Mucosa of stomach (tissue), 1 donor: ENCODE data around the gene PIPOX.

Experiments used
- H3K27me3 ChIP-seq: one replicate; pipeline ENCODE4 v1.7.0; 2013; ENCODE audit warnings: mild to moderate bottlenecking, low read length; ENCODE audit not compliant: control insufficient read depth, insufficient read depth
- H3K36me3 ChIP-seq: one replicate; pipeline ENCODE4 v1.7.0; 2013; ENCODE audit warnings: low read length; ENCODE audit not compliant: control insufficient read depth, insufficient read depth
- H3K4me1 ChIP-seq: one replicate; pipeline ENCODE4 v1.7.0; 2013; ENCODE audit warnings: mild to moderate bottlenecking, low read length; ENCODE audit not compliant: control insufficient read depth, insufficient read depth
- H3K4me3 ChIP-seq: one replicate; pipeline ENCODE4 v1.7.0; 2013; ENCODE audit warnings: low read length
- H3K9ac ChIP-seq: one replicate; pipeline ENCODE4 v1.7.0; 2013; ENCODE audit warnings: mild to moderate bottlenecking, low read length, moderate library complexity
- H3K9me3 ChIP-seq: one replicate; pipeline ENCODE4 v1.7.0; 2013; ENCODE audit warnings: mild to moderate bottlenecking, low read length, moderate library complexity; ENCODE audit not compliant: control insufficient read depth
- donor health status: Pancreatic carcinoma.

Gene PIPOX

DNA sequence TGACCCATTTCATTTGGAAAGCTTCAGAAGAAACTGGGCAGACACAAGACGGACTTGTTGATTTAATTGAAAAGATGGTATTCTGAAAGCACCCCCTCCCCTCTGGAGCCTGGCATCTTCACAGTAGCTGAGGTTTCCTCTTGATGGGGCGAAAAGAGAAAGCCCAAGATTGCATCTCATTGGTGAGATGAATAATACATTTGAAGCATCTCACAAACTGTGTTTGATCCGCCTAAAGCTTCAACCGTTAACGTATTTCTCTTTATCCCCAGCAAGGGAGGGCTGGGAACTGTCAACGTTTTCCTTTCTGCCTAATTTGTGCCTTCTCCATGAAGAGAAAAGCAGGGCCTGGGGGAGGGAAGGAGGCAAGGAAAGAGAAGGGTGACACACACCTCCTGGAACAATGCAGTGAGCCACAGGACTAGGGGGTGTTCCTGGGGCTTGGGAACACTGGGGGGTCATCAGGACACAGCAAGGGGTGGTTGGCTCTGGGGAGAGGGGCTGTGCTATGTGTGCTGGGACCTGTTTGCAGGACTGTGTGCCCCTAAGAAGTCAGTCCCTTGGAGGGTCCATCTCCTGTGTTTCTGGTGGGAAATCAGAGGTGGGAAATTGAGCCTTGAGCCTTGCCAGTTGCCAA is 18.5 kb upstream of the PIPOX start:
- H3K27me3 ChIP-seq = peaks cover 29% of the 10 kb centered on the region
- no peaks in the 10 kb centered on the region for H3K4me1 ChIP-seq
- no peaks in the 10 kb centered on the region for H3K36me3 ChIP-seq
- H3K9me3 ChIP-seq = no peaks in the 10 kb centered on the region
- H3K4me3 ChIP-seq = no peak overlapping the region
- no peak overlapping the region for H3K9ac ChIP-seq

- Histone ChIP-seq H3K9ac (no peak overlapping the region), H3K36me3 (no peaks in the 10 kb centered on the region), H3K27me3 (peaks cover 16% of the 10 kb centered on the region), H3K4me1 (no peaks in the 10 kb centered on the region), H3K9me3 (no peaks in the 10 kb centered on the region), H3K4me3 (no peak overlapping the region)
These were observed 11.5 kb upstream of the PIPOX start for GRCh38 chr17:29031488-29031887.

GRCh38 chr17:29032013-29032856 is 10.7 kb upstream of the PIPOX start:
- Histone ChIP-seq H3K9me3 (no peaks in the 10 kb centered on the region), H3K4me3 (no peak overlapping the region), H3K36me3 (no peaks in the 10 kb centered on the region), H3K9ac (no peak overlapping the region), H3K27me3 (peaks cover 16% of the 10 kb centered on the region), H3K4me1 (no peaks in the 10 kb centered on the region)

- Histone ChIP-seq H3K4me3 (no peak overlapping the region), H3K9me3 (no peaks in the 10 kb centered on the region), H3K9ac (no peak overlapping the region), H3K4me1 (no peaks in the 10 kb centered on the region), H3K36me3 (no peaks in the 10 kb centered on the region), H3K27me3 (peaks cover 18% of the 10 kb centered on the region)
These were observed 10.1 kb upstream of the PIPOX start for GRCh38 chr17:29032857-29033197.

- Histone ChIP-seq H3K4me3 (no peak overlapping the region), H3K36me3 (no peaks in the 10 kb centered on the region), H3K9me3 (no peaks in the 10 kb centered on the region), H3K4me1 (no peaks in the 10 kb centered on the region), H3K9ac (no peak overlapping the region), H3K27me3 (peaks cover 20% of the 10 kb centered on the region)
These were observed 8.4 kb upstream of the PIPOX start for GRCh38 chr17:29034510-29034909.

DNA sequence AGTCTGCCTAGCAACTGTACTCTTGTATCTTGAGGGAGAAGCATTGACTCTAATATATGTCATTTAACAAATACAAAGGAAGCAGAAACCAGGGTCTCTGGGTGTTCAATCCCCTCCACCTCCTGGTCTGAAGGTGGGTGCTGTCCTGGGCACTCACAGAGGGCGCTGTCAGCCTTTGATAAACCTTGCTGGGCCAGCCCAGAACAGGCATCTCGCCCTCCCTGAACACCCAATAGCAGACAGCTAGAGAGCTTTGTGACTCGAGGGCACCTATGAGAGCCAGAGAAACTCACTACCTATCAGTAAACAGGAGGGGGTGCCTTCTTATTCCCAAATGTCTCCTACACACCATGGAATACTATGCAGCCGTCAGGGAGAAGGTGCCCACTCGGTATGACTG is 6.4 kb upstream of the PIPOX start:
- H3K4me1 ChIP-seq = no peaks in the 10 kb centered on the region
- no peaks in the 10 kb centered on the region for H3K9me3 ChIP-seq
- H3K9ac ChIP-seq = no peak overlapping the region
- H3K4me3 ChIP-seq = no peak overlapping the region
- H3K36me3 ChIP-seq = no peaks in the 10 kb centered on the region
- peaks cover 19% of the 10 kb centered on the region for H3K27me3 ChIP-seq

DNA sequence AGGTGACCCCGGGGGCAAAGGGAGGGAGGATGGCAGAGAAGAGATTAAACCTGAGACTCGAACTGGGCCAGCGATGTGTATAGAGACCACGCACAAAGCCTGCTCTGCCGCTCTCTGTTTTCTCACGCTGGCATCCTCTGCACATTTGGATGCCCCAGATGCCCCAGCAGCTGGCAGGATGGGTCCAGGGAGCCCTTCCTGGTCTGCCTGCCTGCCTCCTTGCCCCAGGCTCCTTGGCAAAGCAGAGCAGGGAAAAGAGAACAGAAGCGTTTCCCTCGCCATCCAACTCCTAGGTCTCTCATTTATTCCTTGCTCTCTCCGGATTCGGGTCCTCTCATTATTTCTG is 5.2 kb upstream of the PIPOX start:
- Histone ChIP-seq H3K4me3 (no peak overlapping the region), H3K4me1 (peaks cover 2% of the 10 kb centered on the region), H3K9me3 (no peaks in the 10 kb centered on the region), H3K27me3 (peaks cover 8% of the 10 kb centered on the region), H3K36me3 (no peaks in the 10 kb centered on the region), H3K9ac (no peak overlapping the region)

- Histone ChIP-seq H3K36me3 (no peaks in the 10 kb centered on the region), H3K4me3 (no peak overlapping the region), H3K9me3 (no peaks in the 10 kb centered on the region), H3K9ac (no peak overlapping the region), H3K4me1 (peaks cover 7% of the 10 kb centered on the region), H3K27me3 (peaks cover 6% of the 10 kb centered on the region)
These were observed 4.7 kb upstream of the PIPOX start for GRCh38 chr17:29038085-29038795.

- H3K4me1 ChIP-seq = peaks cover 12% of the 10 kb centered on the region
- no peak overlapping the region for H3K4me3 ChIP-seq
- peaks cover 6% of the 10 kb centered on the region for H3K27me3 ChIP-seq
- H3K36me3 ChIP-seq = no peaks in the 10 kb centered on the region
- no peak overlapping the region for H3K9ac ChIP-seq
- no peaks in the 10 kb centered on the region for H3K9me3 ChIP-seq
These were observed 3.0 kb upstream of the PIPOX start for GRCh38 chr17:29039764-29040598.

GRCh38 chr17:29041091-29041490 is 1.9 kb upstream of the PIPOX start:
- H3K27me3 ChIP-seq = peaks cover 6% of the 10 kb centered on the region
- no peaks in the 10 kb centered on the region for H3K36me3 ChIP-seq

GRCh38 chr17:29041571-29041970 is 1.4 kb upstream of the PIPOX start:
- Histone ChIP-seq H3K4me1 (peaks cover 12% of the 10 kb centered on the region), H3K27me3 (peaks cover 9% of the 10 kb centered on the region), H3K9me3 (no peaks in the 10 kb centered on the region), H3K4me3 (no peak overlapping the region), H3K9ac (no peak overlapping the region), H3K36me3 (no peaks in the 10 kb centered on the region)

More at GRCh38 chr17:29041091-29041490, 1.9 kb upstream of the PIPOX start:
- no peak overlapping the region for H3K4me3 ChIP-seq
- no peak overlapping the region for H3K9ac ChIP-seq
- peaks cover 12% of the 10 kb centered on the region for H3K4me1 ChIP-seq
- H3K9me3 ChIP-seq = no peaks in the 10 kb centered on the region
